Effector CD8-positive, alpha-beta T cell (primary cell): ENCODE results near the gene PDZD8.
"Not testable (repeated sequence)": the region's sequence is repeated elsewhere in the genome, so short reads cannot be mapped to it uniquely, and the experiment has no call there.

Experiments
- DNase-seq: peaks from one replicate; lab custom pipeline; 2025; lab: John Stamatoyannopoulos, UW

PDZD8 gene

DNA sequence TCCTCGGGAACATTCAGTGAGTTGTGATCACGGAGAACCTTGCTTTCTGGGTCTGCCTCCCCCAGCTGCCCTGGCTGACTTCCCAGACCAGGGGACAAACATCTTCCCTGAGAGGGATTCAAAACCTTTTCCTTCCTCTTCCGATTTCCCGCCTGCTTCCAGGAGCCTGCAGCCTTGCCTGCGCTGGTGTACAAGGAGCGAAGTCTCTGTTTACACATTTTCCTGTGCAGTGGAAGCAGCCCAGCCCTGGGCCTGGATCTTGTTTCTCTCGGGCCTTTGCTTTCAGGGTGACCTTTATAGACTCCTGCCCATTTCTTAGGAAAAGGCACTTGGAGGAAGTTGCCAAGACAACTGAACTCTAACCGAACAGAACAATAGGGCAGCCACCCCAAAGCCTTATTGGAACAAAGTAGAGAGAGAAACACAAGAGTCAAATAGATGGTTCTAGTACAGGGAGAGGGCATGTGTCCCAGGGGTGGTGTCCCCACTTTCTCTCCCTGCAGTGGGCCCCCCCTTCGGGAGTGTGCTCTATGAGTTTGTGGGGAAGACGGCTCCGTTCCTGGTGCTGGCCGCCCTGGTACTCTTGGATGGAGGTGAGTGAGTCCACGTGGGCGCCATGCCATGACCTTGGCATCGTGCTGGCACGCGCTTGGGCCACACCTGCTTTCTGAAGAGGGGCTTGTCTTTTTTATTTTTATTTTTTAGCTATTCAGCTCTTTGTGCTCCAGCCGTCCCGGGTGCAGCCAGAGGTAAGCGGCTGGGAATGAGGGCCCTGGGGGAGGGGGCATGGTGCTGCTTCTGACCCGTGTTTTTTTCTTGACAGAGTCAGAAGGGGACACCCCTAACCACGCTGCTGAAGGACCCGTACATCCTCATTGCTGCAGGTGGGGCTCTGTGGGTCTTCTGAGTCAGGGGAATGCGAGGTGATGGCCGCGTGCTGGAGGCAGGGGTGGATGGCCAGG, 120.2 kb downstream of the PDZD8 start:
- DNase-seq, result no peak

- no peak for DNase-seq
These were observed 120.9 kb downstream of the PDZD8 start for GRCh38 chr10:117254338-117254737.

DNA sequence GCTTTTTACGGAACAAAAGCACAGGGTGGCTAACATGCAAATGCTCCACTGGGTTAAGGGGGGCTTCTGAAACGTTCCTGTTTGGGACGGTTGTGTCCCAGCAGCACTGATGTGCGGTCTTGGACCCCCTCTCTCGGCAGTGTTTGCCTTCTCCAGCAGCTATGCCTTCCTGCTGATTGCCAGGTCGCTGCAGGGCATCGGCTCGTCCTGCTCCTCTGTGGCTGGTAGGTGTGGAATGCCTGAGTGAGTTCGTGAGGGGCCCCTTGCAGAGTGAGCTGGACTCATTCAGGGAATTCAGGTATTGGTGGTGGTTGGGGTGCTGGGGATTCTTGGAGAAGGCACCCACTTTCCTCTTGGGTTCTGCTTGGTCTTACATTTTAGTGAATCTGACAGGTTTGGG, 121.3 kb downstream of the PDZD8 start:
- no peak for DNase-seq

- DNase-seq, result no peak
These were observed 124.8 kb downstream of the PDZD8 start for GRCh38 chr10:117250411-117250810.

GRCh38 chr10:117249493-117250093, 125.6 kb downstream of the PDZD8 start:
- DNase-seq, result no peak

GRCh38 chr10:117248750-117249465, 126.3 kb downstream of the PDZD8 start:
- no peak for DNase-seq

- no peak for DNase-seq
These were observed 128.1 kb downstream of the PDZD8 start for GRCh38 chr10:117246997-117247671.

- no peak for DNase-seq
These were observed 132.8 kb downstream of the PDZD8 start for GRCh38 chr10:117242463-117242832.

DNA sequence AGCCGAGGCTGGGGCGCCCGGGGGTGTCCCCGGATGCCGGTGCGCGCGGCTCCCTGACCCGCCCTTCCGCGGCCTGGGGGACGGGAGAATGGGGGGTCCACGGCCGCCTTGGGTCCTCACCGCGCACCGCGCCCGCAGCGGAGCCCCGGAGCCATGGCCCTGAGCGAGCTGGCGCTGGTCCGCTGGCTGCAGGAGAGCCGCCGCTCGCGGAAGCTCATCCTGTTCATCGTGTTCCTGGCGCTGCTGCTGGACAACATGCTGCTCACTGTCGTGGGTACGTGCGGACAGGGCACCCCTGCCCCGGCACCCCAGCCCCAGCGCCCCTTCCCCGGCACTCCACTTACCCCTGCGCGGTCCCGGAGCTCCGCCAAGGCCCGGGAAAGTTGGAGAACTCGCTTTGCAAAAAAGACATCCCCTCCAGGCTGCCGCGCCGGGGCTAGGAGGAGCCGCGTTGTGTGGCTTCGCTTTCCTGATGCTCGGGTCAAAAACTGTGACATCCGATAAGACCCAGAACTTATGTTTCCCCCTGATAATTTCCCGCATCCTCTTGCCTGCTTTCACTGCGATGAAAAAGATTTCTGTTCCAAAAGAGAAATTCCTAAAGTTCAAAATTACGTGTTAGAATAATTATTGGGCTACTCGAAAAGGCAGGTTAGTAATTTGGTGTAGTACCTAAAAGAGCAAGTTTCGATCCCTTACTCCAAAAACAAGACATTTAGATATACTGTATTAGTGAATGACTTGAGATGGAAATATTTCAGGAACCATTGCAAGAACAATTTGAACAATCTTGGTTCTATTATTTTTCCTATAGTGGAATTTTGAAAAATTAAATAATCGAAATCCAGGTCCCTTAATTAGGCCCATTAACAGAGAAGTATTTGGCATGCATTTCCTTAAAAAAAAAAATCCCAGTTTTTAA, 133.4 kb downstream of the PDZD8 start:
- DNase-seq, result no peak

DNA sequence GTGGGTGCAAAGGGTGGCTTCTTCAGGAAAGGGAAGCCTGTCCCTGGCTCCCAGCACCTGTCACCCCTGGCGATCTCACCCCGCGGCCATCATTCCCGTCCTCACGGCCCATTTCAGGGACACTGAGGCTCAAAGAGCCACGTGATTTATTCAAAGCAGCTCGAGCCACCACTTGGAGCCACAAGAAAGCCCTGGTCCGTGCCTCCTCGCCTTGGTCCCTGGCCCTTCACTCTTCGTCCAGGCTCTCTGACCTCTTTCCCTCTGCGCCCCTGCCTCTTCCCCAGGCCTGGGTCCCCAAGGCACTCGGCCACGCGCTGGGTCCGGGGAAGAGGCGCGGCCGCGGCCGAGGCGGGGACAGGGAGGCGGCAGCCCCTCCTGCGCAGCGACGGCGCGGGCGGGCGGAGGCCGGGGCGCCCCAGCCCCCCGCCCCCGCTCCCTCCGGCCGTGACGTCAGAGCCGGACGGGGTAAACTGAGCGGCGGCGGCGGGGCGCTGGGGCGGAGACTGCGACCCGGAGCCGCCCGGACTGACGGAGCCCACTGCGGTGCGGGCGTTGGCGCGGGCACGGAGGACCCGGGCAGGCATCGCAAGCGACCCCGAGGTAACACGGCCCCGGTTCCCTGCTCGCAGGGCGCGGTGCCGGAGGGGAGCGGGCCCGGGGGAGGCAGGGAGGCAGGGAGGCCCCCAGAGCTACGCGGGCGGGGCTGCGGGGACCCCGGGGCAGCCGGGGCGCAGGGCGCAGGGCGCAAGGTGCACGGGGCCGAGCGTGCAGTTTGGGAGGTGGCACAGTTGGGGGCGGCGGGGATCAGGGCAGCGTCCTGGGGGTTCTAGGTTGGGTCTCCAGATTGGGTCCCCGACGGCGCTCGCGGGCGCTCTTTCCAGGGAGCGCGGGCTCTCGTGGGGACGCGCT, 134.4 kb downstream of the PDZD8 start, which contains the start of gene SLC18A2:
TSS of gene SLC18A2 (plus strand) at position 494 of the 909 bp plus-strand sequence. CDS start 580 bp downstream, outside the sequence.
- no peak for DNase-seq

- no peak for DNase-seq
These were observed 135.3 kb downstream of the PDZD8 start for GRCh38 chr10:117239721-117240620.

GRCh38 chr10:117239051-117239450, 136.2 kb downstream of the PDZD8 start:
- DNase-seq, result no peak

GRCh38 chr10:117237401-117237991, 137.7 kb downstream of the PDZD8 start:
- DNase-seq, result no peak

GRCh38 chr10:117230107-117230506, 145.1 kb downstream of the PDZD8 start:
- DNase-seq, result not testable (repeated sequence)

- DNase-seq, result no peak
These were observed 147.0 kb downstream of the PDZD8 start for GRCh38 chr10:117228210-117228609.
